Activated B cell treated with CpG ODN at 0.5 μM for 24 hours (primary cell): ENCODE results near the gene SEC24D. TPM values are rescaled to one million over a fixed set of nuclear protein-coding genes. Genes with fewer than 3 reads are reported as not detected.

ENCODE experiments used
- ATAC-seq: fragments of 200-7000 bp; cut with Tn5 transposase; one replicate; pipeline ENCODE4 v1.10.0; 2021; ENCODE audit warnings: low read depth, mild to moderate bottlenecking, moderate library complexity
- CTCF ChIA-PET: fragments of 350-600 bp; sonication (Branson Sonifier 250); formaldehyde crosslinking; loops from one replicate; lab custom pipeline; 2021; ENCODE audit warnings: antibody characterized with exemption; lab: Charles Lee
- POLR2A ChIA-PET: fragments of 350-600 bp; sonication (Branson Sonifier 250); formaldehyde crosslinking; loops from one replicate; lab custom pipeline; 2021; ENCODE audit warnings: antibody characterized with exemption; lab: Charles Lee
- DNase-seq: peaks from one replicate; pipeline ENCODE4 v3.0.0; 2022
- H3K27ac Mint-ChIP-seq: one replicate; pipeline ENCODE4 v1.8.0; 2020; ENCODE audit warnings: mixed read lengths
- H3K27me3 Mint-ChIP-seq: one replicate; pipeline ENCODE4 v1.8.0; 2021; ENCODE audit warnings: mixed read lengths
- H3K36me3 Mint-ChIP-seq: one replicate; pipeline ENCODE4 v1.8.0; 2021; ENCODE audit warnings: low read depth, mixed read lengths
- H3K4me1 Mint-ChIP-seq: one replicate; pipeline ENCODE4 v1.8.0; 2021; ENCODE audit warnings: mixed read lengths
- H3K4me3 Mint-ChIP-seq: one replicate; pipeline ENCODE4 v1.8.0; 2020; ENCODE audit warnings: mild to moderate bottlenecking, mixed read lengths
- H3K9me3 Mint-ChIP-seq: one replicate; pipeline ENCODE4 v1.8.0; 2020; ENCODE audit warnings: mixed read lengths
- intact Hi-C: fragments of 100-400 bp; cut with micrococcal nuclease; formaldehyde crosslinking; loops from one replicate; pipeline ENCODE4 v1.15.1; 2024
- total RNA-seq: library from RNA; stranded (reverse); gene quantifications from 2 replicates; pipeline ENCODE4 v1.2.3, GENCODE V29; 2022
- TF ChIP-seq, protein P1 (sequence below): fragments of 200-600 bp; IDR thresholded peaks from one replicate; pipeline ENCODE4 v1.8.0; 2022; ENCODE audit warnings: antibody characterized with exemption, mild to moderate bottlenecking

Gene SEC24D
- total RNA-seq, 1 donor from 2014 or later = 19.4 TPM

GRCh38 chr4:118711052-118711451 lies 124.9 kb downstream of the SEC24D start:
- no peak overlapping the region for H3K27ac Mint-ChIP-seq
- H3K4me3 Mint-ChIP-seq = no peak overlapping the region
- H3K27me3 Mint-ChIP-seq = no peaks in the 10 kb centered on the region
- H3K36me3 Mint-ChIP-seq = peaks cover 59% of the 10 kb centered on the region
- H3K9me3 Mint-ChIP-seq = no peaks in the 10 kb centered on the region
- ChIA-PET CTCF (no interaction called here), POLR2A (no interaction called here)
- DNase-seq (no peak), ATAC-seq (no peak)
- TF ChIP-seq, protein P1, sequence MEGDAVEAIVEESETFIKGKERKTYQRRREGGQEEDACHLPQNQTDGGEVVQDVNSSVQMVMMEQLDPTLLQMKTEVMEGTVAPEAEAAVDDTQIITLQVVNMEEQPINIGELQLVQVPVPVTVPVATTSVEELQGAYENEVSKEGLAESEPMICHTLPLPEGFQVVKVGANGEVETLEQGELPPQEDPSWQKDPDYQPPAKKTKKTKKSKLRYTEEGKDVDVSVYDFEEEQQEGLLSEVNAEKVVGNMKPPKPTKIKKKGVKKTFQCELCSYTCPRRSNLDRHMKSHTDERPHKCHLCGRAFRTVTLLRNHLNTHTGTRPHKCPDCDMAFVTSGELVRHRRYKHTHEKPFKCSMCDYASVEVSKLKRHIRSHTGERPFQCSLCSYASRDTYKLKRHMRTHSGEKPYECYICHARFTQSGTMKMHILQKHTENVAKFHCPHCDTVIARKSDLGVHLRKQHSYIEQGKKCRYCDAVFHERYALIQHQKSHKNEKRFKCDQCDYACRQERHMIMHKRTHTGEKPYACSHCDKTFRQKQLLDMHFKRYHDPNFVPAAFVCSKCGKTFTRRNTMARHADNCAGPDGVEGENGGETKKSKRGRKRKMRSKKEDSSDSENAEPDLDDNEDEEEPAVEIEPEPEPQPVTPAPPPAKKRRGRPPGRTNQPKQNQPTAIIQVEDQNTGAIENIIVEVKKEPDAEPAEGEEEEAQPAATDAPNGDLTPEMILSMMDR = no peak
- H3K4me1 Mint-ChIP-seq = no peaks in the 10 kb centered on the region
- intact Hi-C loops = no loop called here

- H3K27ac Mint-ChIP-seq = no peak overlapping the region
- intact Hi-C loops = no loop called here
- CTCF ChIA-PET = no interaction called here
- TF ChIP-seq, protein P1 = no peak
- no peak for ATAC-seq
- POLR2A ChIA-PET = no interaction called here
- no peak for DNase-seq
- H3K9me3 Mint-ChIP-seq = no peaks in the 10 kb centered on the region
- H3K36me3 Mint-ChIP-seq = peaks cover 67% of the 10 kb centered on the region
- no peak overlapping the region for H3K4me3 Mint-ChIP-seq
- H3K27me3 Mint-ChIP-seq = no peaks in the 10 kb centered on the region
- H3K4me1 Mint-ChIP-seq = no peaks in the 10 kb centered on the region
Measured at GRCh38 chr4:118703118-118703517, 132.8 kb downstream of the SEC24D start.

DNA sequence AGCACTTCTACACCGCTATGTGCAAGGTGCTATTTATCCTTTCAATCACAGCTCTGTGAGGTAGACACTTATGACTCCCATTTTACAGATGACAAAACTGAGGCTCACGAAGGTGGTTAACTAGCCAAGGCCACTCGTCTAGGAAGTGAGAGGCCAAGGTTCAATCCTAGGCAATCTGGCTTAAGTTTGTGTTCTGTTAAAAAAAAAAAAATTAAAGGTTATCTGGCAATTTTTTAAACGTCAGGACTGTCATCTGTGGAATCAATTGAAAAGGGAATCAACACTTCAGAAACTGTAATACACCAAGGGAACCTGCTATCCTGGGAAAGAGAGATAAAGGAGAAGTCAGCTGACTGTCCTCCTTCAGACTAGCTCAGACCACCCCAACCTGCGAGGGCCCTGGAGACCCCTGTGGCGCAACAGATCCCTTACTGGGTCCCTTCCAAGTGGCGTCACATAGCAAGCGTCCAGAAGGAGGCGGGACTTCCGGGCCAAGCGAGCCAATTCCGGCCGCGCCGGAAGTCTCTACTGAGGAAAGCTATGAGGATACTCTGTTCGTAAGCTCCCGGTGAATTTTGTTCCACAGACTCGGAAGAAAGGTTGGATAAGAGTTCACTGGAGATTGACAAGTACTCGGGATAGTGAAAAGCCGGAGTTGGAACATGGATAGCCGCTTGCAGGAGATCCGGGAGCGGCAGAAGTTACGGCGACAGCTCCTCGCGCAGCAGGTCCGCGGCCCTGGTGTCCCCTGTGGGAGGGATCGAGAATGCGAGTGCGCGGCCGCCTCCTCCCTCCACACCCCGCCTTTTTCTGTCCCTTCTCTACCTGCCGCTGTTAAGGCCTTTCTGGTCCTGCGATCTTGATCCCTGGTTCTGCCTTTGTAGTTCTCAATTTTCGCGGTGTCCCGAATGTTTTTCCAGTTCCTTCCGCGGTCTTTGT lies 150.8 kb downstream of the SEC24D start, which contains the start of gene METTL14:
TSS of gene METTL14 (plus strand) at position 520 of the 939 bp plus-strand sequence. CDS start at position 663, 143 bp downstream.
- Mint-ChIP-seq H3K9me3 (no peaks in the 10 kb centered on the region), H3K27ac (peak within 1 kb of the TSS; percentile 95), H3K4me3 (peak within 1 kb of the TSS; percentile 98), H3K4me1 (peaks cover 23% of the 10 kb centered on the region), H3K27me3 (no peaks in the 10 kb centered on the region), H3K36me3 (peaks cover 27% of the 10 kb centered on the region)
- DNase-seq (peak; percentile 84), ATAC-seq (peak; percentile 95)
- POLR2A ChIA-PET = interaction anchor here (0.9 to 2.4 kb wide), 7 partner anchors 10 to 615 kb away, joined by 3 to 22 read pairs (median 4); partner anchors contain the start of gene USP53
- intact Hi-C loops = loop anchor here (1.0 to 5.0 kb wide), 8 partner anchors 76 to 769 kb away; partner anchors contain the start of gene USP53
- TF ChIP-seq, protein P1 = no peak
- CTCF ChIA-PET = interaction anchor here (0.7 to 1.1 kb wide), 3 partner anchors 8 to 261 kb away, joined by 3 read pairs; no protein-coding TSS in a partner anchor

DNA sequence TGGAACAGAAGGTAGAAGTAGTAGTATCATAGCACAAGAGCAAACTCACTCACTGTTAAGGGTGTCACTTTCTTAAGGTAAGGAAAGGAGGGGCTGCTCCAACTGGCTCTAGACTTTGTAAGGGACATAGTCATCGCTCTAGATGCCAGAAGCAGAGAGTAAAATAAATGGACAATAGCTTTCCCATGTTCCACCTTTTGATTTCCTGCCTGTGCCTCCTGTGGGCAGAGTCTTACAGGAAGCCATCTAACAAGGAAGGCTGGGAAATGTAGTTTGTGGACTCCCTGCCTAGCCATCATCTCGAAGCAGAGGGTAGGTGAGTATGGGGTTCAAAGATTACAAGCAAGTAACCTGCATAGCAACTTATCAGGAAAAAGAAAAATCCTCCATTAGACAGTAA lies 152.4 kb downstream of the SEC24D start:
- Mint-ChIP-seq H3K36me3 (peaks cover 16% of the 10 kb centered on the region), H3K4me1 (peaks cover 23% of the 10 kb centered on the region), H3K27ac (no peak overlapping the region), H3K9me3 (no peaks in the 10 kb centered on the region), H3K4me3 (no peak overlapping the region), H3K27me3 (no peaks in the 10 kb centered on the region)
- POLR2A ChIA-PET = no interaction called here
- intact Hi-C loops = loop anchor here (5.0 kb wide), 1 partner anchor 141 kb away; no protein-coding TSS in a partner anchor
- CTCF ChIA-PET = no interaction called here
- DNase-seq (no peak), ATAC-seq (no peak)
- TF ChIP-seq, protein P1 = no peak

DNA sequence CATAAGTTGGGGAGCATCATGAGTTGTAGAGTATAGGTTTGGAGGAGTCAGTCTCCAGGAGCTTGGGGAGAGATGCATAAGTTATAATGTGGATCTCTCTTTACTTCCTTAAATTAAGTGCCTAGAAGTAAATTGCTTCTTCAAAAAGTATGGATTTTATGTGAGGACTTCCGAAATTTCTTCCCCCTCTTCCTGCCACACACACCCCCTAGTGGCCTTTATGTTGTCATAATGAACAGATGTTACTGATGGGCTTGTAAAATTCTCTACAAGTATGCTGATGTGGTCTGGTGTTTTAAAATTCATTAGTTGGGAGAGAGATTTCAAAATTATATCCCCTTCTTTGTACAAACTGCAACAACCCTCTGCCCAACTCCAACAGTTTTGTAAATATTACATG lies 153.0 kb downstream of the SEC24D start:
- Mint-ChIP-seq H3K36me3 (peaks cover 16% of the 10 kb centered on the region), H3K4me1 (peaks cover 23% of the 10 kb centered on the region), H3K4me3 (no peak overlapping the region), H3K27me3 (no peaks in the 10 kb centered on the region), H3K27ac (no peak overlapping the region), H3K9me3 (no peaks in the 10 kb centered on the region)
- no peak for DNase-seq
- POLR2A ChIA-PET = no interaction called here
- ATAC-seq = no peak
- CTCF ChIA-PET = no interaction called here
- TF ChIP-seq, protein P1 = no peak
- intact Hi-C loops = loop anchor here (5.0 kb wide), 1 partner anchor 141 kb away; no protein-coding TSS in a partner anchor
